Left renal cortex interstitium (tissue), 4 donors: ENCODE measurements around the gene OXA1L. TPM values are rescaled to one million over a fixed set of nuclear protein-coding genes. Genes with fewer than 3 reads are reported as not detected.
"Not testable (repeated sequence)": the region's sequence is repeated elsewhere in the genome, so short reads cannot be mapped to it uniquely, and the experiment has no call there.

Experiments used
- DNase-seq, 4 donors: peaks; one replicate each; pipeline ENCODE4 v3.0.0-alpha.2; 2013; ENCODE audit warnings: low read depth in 4 of 4, low spot score in 2 of 4, missing footprints in 1 of 4
- polyA plus RNA-seq, 4 donors: library from polyadenylated mRNA; unstranded; fragments of 120-200 nt; gene quantifications; one replicate each; pipeline ENCODE4 v1.2.1, GENCODE V29; 2013; ENCODE audit not compliant: insufficient read length in 4 of 4

Gene OXA1L
- polyA plus RNA-seq, 4 donors = 121 to 142 (median 137) TPM

DNA sequence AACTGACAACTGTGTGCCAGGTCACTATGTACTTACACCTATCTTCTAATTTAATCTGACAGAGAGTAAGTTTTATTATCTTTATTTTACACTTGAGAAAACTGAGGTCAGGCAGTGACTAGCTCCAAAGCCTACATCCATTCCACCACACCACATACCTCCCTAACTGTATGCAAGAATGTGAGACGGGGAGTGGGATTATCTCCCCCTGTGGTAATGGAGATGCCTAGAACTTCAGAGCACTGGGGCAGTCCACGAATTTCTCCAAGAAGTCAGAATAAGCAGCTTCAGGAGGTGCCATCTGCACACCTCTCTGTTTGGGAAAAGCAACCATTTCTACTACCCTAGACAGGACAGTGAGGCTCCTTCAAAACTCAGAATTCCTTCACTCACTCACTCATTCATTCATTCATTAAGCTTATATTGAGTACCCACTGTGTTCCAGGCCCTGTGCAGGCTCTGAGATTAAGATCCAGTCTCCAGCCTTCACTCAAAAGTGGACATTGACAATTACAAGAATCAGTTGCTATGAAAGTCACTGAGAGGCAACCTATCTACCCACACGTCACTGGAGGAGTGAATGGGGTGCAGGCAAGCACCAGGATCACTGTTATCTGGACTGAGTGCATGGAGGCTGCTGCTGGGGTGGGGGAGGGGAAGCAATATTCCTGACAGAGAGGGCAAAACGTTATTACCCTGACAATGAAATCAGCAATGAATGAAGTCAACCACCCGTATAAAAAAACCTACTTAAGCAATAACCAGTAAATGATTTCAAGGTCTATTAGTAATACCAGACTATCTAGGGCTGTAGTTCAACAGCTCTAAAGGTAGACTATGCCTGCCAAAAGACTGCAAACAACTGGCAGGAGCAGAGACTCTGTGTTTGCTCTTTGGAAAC lies 30.8 kb downstream of the OXA1L start:
- no peak for DNase-seq

DNA sequence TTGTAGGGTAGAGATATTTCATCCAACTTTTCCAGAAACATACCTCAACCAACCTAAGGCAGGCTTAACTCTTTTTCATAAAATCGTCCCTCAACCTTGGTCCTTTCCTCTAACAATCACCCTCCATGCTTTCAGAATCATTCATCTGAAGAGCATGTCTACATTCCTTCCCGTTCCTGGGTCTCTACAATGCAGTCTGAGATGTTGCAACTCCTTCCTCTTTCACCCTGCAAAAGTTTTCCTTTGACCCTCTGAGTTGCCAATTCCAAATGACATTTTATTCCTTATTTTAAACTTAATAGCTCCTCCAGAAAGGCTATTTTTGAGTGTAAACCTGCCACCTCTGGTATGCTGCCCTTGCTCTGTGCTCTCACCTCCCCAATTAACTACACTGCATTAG lies 32.0 kb downstream of the OXA1L start:
- no peak for DNase-seq

DNA sequence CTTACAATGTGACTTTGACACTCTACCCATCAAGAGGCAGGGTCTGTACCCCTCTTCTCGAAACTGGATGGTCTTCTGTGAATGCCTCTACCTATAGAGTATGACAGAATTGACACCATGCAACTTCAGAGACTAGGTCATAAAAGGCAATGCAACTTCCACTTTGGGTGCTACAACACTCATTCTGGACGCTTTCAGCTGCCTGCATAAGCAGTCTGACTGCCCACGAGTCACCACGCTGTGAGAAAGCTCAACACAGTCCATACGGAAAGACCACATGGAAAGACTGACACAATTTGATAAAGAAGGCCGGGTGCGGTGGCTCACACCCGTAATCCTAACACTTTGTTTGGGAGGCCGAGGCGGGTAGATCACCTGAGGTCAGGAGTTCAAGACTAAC lies 33.9 kb downstream of the OXA1L start:
- no peak for DNase-seq

DNA sequence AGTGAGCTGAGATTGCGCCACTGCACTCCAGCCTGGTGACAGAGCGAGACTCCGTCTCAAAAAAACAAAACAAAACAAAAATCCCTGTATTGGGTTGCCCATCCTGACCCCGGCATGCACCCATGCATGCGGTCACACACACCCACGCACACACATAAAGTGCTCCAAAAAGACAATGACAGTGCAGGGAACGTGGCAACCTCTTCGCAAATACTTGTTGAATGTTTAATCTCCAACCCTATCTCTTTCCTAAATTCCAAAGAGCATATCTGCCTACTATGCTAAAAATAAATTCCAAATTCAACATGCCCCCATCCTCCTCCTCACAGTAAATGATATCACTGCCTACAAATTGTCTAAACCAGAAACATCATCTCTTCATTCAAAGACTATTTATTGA lies 35.2 kb downstream of the OXA1L start:
- DNase-seq = no peak

DNA sequence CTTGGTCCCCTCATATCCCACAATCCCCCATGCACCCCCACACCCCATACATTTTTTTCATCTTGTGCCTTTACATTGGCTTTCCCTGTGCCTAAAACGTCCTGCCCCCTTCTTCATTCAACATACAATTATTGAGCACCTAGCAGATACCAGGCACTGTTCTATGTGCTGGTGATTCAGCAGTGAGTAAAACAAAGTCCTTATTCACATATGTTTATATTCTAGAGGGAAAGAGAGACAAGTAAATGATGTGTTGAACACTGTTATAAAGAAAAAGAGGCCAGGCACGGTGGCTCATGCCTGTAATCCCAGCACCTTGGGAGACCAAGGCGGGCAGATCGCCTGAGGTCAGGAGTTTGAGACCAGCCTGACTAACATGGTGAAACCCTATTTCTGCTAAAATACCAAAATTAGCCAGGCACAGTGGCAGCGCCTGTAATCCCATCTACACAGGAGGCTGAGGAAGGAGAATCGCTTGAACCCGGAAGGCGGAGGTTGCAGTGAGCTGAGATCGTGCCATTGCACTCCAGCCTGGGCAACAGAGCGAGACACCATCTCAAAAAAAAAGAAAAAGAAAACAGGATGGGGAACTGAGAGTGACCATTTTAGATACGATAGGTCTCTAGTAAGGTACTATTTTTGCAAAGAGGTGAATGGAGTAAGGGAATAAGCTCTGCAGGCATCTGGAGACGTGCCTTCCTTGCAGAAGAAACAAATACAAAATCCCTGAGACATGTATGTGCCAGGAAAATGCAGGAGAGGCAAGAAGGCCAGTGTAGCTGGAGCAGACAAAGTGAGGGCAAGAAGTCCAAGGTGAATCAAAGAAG lies 36.6 kb downstream of the OXA1L start:
- DNase-seq = no peak

DNA sequence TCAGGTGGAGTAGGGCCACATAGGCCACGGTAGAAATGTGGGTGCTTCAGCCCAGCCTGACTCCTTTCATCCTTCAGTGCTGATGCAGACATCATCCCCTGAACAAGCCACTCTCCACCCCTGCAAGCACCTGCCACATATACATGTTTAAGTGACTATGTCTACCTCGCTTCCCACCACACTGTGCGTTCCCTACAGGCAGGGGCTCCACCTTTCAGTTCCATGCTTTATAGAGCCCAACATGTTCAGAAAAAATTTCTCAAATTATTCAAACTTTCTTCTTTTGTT lies 37.1 kb downstream of the OXA1L start:
- DNase-seq = no peak

DNA sequence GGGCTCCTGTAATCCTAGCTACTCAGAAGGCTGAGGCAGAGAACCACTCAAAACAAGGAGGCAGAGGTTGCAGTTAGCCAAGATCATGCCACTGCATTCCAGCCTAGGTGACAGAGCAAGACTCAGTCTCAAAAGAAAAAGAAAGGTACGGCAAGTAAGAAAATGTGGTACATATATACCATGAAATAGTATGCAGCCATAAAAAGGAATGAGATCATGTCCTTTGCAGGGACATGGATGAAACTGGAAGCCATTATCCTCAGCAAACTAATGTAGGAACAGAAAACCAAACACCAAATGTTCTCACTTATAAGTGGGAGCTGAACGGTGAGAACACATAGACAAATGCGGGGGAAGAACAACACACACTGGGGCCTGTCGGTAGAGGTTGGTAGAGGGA lies 38.7 kb downstream of the OXA1L start:
- DNase-seq = not testable (repeated sequence)

DNA sequence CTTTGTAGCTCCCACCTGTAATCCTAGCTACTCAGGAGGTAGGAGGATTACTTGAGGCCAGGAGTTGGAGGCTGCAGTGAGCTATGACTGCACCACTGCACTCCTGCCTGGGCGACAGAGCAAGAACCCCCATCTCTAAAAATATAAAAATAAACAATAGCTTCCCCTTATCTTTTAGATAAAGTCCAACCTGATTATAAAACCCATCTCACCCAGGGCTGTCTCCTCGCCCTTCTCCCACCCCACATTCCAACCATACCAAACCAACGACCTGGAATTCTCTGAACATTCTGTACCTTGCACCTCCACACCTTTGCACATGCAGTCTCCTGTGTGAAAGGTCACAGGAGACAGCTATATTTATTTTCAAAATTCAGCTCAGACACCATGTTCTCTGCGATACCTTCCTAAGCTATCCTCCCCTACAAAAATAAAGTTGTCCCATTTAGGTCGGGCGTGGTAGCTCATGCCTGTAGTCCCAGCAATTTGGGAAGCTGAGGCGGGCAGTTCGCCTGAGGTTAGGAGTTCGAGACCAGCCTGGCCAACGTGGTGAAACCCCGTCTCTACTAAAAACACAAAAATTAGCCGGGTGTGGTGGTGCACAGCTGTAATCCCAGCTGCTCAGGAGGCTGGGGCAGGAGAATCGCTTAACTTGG lies 41.1 kb downstream of the OXA1L start:
- no peak for DNase-seq

DNA sequence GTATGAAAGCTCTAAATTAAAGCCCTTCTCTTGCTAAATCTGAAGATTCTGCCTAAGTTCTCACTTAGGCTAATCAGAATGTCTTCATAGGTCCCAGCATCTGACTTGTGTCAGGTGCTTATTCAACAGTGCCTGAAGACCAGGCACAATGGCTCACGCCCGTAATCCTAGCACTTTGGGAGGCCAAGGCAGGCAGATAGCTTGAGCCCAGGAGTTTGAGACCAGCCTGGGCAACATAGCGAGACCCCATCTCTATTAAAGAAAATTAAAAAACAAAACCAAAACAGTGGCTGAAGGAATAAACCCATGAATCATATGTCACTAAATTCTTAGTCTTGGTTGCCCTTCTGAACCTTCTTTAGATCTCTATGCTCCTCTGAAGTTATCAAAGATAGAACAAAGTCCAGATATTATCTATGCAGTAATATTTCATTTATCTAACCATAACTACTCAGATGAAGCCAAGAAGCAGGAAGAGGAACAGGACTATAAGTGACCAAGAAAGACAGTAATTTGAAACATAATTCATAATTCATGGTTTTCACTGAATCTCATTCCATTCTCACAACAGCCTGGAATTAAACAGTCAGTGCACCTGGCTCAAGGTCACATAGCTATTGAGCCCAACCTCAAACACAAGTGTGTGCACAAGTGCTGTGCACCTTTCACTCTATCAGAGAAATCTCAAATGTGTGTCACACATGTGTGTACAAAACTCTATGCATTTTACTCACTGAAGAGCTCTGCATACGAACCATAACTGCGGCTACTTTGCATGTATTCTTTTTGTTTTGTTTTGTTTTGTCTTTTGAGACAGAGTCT lies 42.1 kb downstream of the OXA1L start:
- no peak for DNase-seq

DNA sequence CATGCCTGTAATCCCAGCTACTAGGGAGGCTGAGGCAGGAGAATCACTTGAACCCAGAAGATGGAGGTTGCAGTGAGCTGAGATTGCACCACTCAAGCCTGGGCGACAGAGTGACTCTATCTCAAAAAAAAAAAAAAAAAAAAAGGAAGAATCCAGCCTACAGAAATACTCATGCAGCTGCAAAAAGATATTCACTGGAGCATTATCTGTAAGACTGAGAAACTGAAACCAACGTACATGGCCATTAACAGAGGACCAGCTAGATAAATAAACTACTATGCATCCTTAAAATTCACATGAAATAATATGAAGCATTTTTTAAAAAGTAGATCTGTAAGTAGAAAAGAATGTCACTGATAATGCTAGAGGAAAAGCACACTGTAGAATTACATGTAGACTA lies 45.2 kb downstream of the OXA1L start:
- no peak for DNase-seq

DNA sequence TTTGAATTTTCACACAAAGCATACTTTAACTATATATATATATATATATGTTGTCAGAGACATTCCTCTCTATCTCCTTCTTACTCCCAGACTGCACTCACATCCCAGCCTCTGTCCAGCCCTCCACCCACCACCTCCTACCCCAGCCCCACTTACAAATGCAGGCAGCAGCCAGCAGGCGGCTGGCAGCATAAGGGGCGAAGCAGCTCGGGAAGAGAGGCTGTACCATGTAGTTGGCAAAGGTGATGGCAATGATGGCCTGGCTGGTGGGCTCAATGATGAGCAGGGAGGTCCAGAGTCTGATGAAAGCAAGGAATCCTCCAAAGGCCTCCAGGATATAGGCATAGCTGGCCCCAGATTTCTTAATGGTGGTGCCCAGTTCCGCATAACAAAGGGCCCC lies 46.3 kb downstream of the OXA1L start:
- DNase-seq = no peak

DNA sequence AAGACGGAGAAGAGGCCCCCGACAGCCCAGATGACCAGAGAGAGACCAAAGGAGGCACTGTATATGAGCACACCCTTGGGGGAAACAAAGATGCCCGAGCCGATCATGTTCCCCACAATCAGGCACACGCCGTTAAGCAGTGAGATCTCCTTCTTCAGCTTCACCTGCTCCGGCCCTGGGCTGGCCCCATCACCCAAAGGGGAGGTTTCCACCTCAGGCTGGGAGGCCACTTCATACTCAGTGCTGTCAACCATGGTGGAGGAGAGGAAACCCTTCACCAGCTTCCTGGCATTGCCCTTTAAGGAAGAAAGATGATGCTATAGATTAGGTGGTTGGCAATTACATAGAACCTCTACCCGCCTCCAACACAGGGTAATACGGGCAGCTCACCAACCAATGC lies 46.7 kb downstream of the OXA1L start:
- no peak for DNase-seq

DNA sequence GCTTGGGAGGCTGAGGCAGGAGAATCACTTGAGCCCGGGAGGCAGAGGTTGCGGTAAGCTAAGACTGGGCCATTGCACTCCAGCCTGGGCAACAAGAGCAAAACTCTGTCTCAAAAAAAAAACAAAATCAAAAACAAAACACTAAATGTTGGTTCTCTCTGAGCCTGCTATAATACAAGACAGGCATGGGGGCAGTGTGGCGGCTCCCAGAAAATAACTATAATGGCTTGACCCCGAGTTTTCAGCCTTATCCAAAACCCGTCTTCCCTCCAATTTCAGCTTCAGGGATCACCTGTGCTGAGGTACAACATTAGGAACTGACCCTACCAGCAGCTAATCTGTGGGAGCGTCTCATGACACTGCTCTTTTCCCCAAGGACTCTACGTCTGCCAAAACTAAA lies 47.9 kb downstream of the OXA1L start:
- no peak for DNase-seq

DNA sequence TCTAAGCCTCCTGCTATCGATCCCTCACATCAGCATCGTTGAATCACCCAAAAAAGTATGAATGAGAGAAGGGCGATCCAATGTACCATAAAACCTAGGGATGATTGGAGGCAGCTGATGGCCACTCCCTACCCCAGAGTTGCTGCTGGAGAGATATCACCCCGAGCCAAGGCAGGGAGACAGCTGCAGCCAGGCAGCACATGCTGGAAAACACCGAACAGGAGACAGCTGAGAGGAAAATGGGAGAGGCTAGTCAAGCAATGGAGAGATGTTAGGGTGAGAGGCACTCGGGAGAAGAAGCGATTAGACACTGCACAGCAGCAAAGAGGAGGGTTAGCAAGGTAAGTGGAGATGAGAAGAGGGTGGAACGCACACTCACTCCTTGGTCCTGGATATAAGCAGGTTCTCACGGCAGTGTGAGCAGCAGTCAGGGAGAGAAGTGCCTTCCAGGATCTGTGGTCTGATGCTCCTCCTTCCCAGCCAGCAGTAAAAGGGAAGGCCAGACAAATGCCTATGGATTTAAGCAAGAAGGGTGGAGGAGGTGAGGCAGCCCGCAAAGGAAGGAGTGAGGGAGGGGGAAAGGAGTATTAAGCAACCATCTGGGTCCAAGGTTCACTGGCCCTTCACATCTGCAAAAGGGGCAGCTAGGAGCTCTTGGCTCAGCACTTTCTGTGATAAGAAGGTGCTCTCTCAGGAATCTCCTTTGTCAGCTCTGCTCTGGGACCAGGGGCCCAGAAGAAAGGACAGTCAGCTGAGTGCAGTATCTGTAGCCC lies 48.6 kb downstream of the OXA1L start, which contains the start of gene SLC7A7:
TSS of gene SLC7A7 (minus strand) at position 495 of the 773 bp plus-strand sequence. CDS start 2,037 bp downstream, outside the sequence.
- no peak for DNase-seq

DNA sequence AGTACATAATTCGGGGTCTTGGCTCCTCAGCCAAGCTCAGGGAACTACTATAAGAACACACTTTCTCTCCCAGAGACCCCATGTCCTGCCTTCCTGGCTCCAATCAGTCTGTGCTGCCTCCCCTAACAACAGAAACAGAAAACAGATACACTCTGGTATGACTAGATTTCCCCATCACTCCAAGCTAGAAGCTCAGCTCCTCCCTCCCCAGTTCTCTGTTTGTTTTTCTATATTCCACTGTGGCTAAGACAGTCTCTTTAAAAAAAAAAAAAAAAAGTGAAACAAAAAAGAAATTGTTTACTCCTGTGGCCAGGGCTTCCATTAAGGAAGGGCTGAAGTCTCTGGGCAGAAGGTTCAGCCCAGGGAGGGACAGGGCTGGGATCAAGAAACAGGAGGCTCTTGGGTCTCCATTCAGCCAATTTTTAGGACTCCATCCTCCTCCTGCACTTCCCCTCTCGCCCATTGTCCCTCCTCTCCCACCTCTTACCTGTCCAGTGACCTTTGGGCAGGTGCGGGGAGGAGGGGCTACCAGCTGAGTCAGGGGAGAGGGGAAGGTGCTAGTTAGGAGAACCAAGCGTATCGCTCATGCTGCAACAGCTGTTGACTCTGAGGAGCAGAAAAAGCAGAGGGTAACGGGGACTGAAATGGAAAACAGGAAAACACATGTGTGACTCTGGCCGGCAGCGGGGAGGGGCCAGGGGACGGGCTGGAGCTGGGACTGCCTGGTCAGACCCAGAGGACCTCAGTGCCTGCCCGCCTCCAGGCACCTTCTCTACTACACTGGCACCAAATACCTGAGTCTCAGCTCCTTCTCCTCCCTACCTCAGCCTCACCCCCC lies 52.9 kb downstream of the OXA1L start:
- no peak for DNase-seq

DNA sequence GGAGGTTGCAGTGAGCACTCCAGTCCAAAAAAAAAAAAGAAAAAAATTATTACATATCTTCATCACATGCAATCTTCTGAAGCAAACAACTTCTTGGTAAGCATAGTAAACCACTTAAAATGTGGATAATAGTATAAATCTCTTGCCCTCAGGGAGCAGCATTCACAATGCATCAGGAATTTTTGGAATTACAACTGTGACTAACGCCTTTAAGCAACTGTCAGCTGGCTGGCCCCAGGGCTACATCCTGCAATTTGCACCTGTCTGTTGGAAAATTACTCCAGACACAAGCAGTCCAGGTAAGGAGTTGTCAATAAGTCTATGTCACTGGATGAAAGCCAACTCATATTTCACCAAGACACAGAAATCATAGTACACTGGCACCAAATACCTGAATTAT lies 54.2 kb downstream of the OXA1L start:
- no peak for DNase-seq

DNA sequence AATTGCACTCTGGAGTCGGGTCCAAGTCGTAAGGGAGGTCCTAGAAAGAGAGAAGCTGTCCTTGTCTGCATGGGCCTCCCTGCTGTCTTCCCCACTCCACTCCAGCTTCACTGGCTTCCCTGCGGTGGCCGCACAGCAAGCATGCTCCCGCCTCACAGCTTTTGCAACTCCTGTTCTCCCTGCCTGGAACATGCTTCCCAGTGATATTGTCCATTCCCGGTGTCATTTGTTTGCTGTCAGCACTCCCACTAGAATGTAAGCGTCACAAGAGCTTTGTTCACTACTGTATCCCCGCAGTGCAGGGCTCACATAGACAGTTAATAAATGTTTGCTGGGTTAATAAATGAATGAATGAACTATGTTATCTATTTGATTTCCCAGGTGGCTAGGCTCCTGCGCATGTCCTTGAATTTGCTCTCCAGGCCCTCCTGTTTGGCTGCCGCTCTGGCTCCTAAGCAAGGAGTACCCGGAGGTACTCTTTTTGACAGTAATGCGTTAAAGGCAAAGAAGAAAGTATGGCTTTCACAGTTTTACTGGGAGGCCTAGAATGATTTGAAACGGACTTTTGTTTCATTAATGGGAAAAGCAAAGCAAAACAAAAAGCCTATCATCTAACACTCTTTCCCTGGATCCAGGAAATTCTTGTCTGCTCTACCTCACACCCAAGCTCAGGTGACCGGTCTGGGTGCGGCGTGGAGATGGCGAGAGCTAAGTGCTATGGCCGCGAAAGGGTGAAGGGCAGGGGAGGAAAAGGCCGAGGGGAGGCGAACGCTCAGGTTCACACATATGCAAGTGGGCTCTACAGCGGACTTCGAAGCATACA lies 54.9 kb downstream of the OXA1L start:
- DNase-seq = no peak

DNA sequence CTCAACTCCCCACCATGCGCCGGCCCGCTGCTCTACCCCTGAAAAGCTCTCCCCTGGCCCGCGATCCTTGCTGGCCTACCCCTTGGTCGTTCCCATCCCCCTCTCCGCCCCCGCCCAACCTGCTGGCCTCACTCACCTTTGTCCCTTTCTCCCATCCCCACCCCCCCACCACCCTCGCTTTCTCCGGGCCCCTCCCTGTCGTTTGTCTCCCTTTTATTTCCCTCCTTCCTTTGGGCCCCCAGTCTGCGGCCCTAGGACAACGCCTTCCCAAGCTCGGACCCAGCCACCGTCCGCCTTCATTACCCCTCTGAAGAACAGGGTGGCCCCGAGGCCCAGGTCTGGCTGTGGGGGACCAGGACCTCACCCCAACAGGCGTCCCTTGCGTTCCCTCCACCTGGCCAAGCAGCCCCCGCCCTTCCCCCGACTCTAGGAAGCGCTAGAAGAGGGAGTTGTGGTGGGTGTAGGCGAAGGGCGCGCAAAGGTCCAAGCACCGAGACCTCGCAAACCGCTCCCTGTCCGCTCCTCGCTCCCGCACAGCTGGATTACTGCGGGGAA lies 55.6 kb downstream of the OXA1L start:
- no peak for DNase-seq
